Measurements from ENCODE around the gene ZNF679.
"Not testable (repeated sequence)": the region's sequence is repeated elsewhere in the genome, so short reads cannot be mapped to it uniquely, and the experiment has no call there.

GRCh38 chr7:64316031-64316742 is 87.9 kb downstream of the ZNF679 start:
- not testable (repeated sequence) for TF ChIP-seq CTCF (conservative IDR thresholded peaks at IDR 0.05); ZFX (IDR thresholded peaks at IDR 0.05)
